Measurements from ENCODE around the gene DEDD2. TPM values are rescaled to one million over a fixed set of nuclear protein-coding genes. Genes with fewer than 3 reads are reported as not detected.
A peak's percentile ranks its signal among the peaks of the same experiment; 100 is the strongest.

Gene DEDD2
- total and polyA plus RNA-seq, 4 donors = 21.5 to 30.2 (median 25.9) TPM

GRCh38 chr19:42248270-42249148, 31.0 kb upstream of the DEDD2 start:
- 90% methylated on average over 38 of the region's 41 CpGs for WGBS (ENCODE audit: insufficient coverage)
- Histone ChIP-seq H3K27ac (ENCODE audit: low read depth, low read length) (no peak overlapping the region), H3K27me3 (ENCODE audit: control insufficient read depth, insufficient read depth, low read length) (no peaks in the 10 kb centered on the region), H3K4me1 (ENCODE audit: control insufficient read depth, insufficient read depth, low read length) (peaks cover 89% of the 10 kb centered on the region), H3K9me3 (ENCODE audit: control insufficient read depth, insufficient read depth, low read length) (no peaks in the 10 kb centered on the region), H3K36me3 (ENCODE audit: control insufficient read depth, insufficient read depth, low read length) (peaks cover 41% of the 10 kb centered on the region), H3K4me3 (ENCODE audit: low read depth, low read length) (no peak overlapping the region)
- no peak for DNase-seq (ENCODE audit: low read depth in 4 of 6, low spot score in 6 of 6)

DNA sequence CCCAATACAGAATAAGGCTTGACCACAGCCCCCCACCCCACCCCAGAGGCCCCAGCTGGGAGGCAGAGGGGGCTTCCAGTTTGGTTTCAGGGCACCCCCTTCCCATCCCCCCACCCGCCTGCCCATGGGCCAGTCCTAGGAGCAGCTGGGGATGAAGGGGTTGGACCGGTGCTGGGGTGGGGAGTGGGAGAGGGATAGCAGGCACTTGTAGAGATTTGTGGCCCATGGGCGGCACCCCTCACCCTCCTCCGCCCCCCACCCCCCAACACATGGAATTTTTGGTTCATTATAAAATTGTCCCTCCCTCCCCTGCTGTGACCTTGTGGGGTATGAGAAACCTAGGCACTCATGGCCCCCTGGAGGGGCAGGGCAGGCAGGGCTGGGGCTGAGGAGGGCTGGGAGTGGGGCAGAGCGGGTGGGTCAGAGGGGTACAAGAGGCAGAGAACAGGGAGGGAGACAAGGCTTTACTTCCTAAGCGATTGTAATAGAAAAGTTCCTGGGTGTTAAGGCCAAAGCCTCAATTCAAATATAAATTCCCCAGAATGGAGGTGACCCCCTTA, 30.2 kb upstream of the DEDD2 start:
- Histone ChIP-seq H3K27me3 (ENCODE audit: control insufficient read depth, insufficient read depth, low read length) (no peaks in the 10 kb centered on the region), H3K27ac (ENCODE audit: low read depth, low read length) (no peak overlapping the region), H3K4me3 (ENCODE audit: low read depth, low read length) (no peak overlapping the region), H3K4me1 (ENCODE audit: control insufficient read depth, insufficient read depth, low read length) (peaks cover 88% of the 10 kb centered on the region), H3K36me3 (ENCODE audit: control insufficient read depth, insufficient read depth, low read length) (peaks cover 41% of the 10 kb centered on the region), H3K9me3 (ENCODE audit: control insufficient read depth, insufficient read depth, low read length) (no peaks in the 10 kb centered on the region)
- WGBS (ENCODE audit: insufficient coverage) = no CpG with 5 or more reads among the region's 6 CpGs
- DNase-seq (ENCODE audit: low read depth in 4 of 6, low spot score in 6 of 6) = no peak

DNA sequence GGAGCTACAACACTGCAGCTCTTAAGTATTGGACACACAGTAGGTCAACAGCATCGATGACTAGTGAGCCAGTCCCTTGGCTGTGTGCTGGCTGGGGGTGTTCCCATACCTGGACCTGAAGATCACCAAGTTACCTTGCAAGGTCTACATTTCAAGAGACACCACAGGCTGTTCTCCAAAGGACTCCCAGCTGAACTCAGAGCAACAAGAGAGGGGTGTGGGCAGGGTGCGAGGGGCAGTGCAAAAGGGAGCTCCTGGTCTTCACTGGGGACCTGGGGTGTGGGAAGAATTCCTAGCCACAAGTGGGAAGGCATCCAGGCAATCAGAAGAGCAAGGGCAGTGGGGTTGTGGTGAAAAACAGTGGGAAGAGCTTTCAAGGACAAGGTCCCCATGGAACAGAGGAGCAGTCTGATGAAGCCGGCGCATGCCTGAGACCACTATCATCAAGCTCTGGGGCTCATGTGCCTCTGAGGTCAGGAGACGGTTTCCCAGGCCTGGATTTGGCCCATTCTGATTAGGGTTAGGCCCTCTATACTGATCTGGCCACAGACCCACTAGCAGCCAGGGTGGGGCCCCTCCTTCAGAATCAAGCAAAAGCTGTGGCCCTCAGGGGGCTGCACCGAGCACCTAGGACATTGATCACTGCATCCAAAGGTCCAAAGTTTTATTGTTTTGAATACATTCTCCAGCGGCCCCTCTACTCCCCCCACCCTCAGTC, 29.6 kb upstream of the DEDD2 start:
- Histone ChIP-seq H3K9me3 (ENCODE audit: control insufficient read depth, insufficient read depth, low read length) (no peaks in the 10 kb centered on the region), H3K36me3 (ENCODE audit: control insufficient read depth, insufficient read depth, low read length) (peaks cover 41% of the 10 kb centered on the region), H3K4me3 (ENCODE audit: low read depth, low read length) (no peak overlapping the region), H3K27me3 (ENCODE audit: control insufficient read depth, insufficient read depth, low read length) (no peaks in the 10 kb centered on the region), H3K4me1 (ENCODE audit: control insufficient read depth, insufficient read depth, low read length) (peaks cover 82% of the 10 kb centered on the region), H3K27ac (ENCODE audit: low read depth, low read length) (peak overlapping the region; percentile 67)
- DNase-seq (ENCODE audit: low read depth in 4 of 6, low spot score in 6 of 6) = no peak
- 88% methylated on average over 6 of the region's 7 CpGs for WGBS (ENCODE audit: insufficient coverage)

DNA sequence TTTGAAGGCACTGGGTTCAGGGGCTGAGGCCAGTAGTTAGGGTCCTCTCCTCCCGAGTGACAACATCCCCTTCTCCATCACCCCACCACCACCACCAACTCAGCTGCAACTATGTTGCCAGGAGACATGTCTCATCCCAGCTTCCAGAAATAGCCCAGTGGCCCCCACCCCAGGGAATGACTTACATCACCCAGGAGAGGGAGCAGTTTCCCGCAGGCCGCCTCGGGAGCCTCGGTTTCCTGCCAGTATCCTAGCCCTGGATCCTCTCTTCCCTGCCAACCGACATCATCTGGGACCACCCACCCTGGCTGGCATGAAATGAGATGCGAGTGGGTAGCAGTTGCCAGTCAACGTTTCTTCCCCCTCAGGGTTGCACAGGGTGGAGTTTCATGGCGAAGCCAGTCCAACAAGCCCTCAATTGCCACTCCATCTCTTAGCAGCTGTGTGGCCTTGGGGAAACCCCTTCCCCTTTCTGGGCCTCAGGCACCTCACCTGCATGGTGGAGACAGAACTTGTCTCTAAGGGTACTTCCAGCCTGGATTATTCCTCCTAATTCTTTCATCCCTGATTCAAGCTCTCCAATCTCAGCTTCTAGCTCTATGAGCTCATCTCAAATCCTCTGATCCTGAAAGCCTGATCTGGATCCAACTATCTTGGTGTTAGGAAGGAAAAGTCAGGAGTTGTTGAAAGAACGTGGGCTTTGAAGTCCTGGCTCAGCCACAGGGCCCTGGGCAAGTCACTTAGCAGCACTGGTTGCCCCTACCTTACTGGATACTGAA, 28.9 kb upstream of the DEDD2 start:
- WGBS (ENCODE audit: insufficient coverage) = 26% methylated on average over 6 of the region's 10 CpGs
- peak in 2 of 6 donors; percentile 79 to 94 for DNase-seq (ENCODE audit: low read depth in 4 of 6, low spot score in 6 of 6)
- Histone ChIP-seq H3K27ac (ENCODE audit: low read depth, low read length) (peak overlapping the region; percentile 76), H3K27me3 (ENCODE audit: control insufficient read depth, insufficient read depth, low read length) (no peaks in the 10 kb centered on the region), H3K4me1 (ENCODE audit: control insufficient read depth, insufficient read depth, low read length) (peaks cover 74% of the 10 kb centered on the region), H3K9me3 (ENCODE audit: control insufficient read depth, insufficient read depth, low read length) (no peaks in the 10 kb centered on the region), H3K4me3 (ENCODE audit: low read depth, low read length) (no peak overlapping the region), H3K36me3 (ENCODE audit: control insufficient read depth, insufficient read depth, low read length) (peaks cover 41% of the 10 kb centered on the region)

- Histone ChIP-seq H3K4me3 (ENCODE audit: low read depth, low read length) (no peak overlapping the region), H3K9me3 (ENCODE audit: control insufficient read depth, insufficient read depth, low read length) (no peaks in the 10 kb centered on the region), H3K27me3 (ENCODE audit: control insufficient read depth, insufficient read depth, low read length) (no peaks in the 10 kb centered on the region), H3K27ac (ENCODE audit: low read depth, low read length) (peak overlapping the region; percentile 20), H3K36me3 (ENCODE audit: control insufficient read depth, insufficient read depth, low read length) (peaks cover 34% of the 10 kb centered on the region), H3K4me1 (ENCODE audit: control insufficient read depth, insufficient read depth, low read length) (peaks cover 67% of the 10 kb centered on the region)
- WGBS (ENCODE audit: insufficient coverage) = 40% methylated on average over 1 of the region's 10 CpGs
- no peak for DNase-seq (ENCODE audit: low read depth in 4 of 6, low spot score in 6 of 6)
Measured at GRCh38 chr19:42245231-42245630, 27.8 kb upstream of the DEDD2 start.

- H3K4me1 ChIP-seq (ENCODE audit: control insufficient read depth, insufficient read depth, low read length) = peaks cover 68% of the 10 kb centered on the region
- WGBS (ENCODE audit: insufficient coverage) = 2% methylated on average over 43 of the region's 45 CpGs
- H3K27ac ChIP-seq (ENCODE audit: low read depth, low read length) = peak overlapping the region; percentile 96
Measured at GRCh38 chr19:42244347-42245220, 27.1 kb upstream of the DEDD2 start.

DNA sequence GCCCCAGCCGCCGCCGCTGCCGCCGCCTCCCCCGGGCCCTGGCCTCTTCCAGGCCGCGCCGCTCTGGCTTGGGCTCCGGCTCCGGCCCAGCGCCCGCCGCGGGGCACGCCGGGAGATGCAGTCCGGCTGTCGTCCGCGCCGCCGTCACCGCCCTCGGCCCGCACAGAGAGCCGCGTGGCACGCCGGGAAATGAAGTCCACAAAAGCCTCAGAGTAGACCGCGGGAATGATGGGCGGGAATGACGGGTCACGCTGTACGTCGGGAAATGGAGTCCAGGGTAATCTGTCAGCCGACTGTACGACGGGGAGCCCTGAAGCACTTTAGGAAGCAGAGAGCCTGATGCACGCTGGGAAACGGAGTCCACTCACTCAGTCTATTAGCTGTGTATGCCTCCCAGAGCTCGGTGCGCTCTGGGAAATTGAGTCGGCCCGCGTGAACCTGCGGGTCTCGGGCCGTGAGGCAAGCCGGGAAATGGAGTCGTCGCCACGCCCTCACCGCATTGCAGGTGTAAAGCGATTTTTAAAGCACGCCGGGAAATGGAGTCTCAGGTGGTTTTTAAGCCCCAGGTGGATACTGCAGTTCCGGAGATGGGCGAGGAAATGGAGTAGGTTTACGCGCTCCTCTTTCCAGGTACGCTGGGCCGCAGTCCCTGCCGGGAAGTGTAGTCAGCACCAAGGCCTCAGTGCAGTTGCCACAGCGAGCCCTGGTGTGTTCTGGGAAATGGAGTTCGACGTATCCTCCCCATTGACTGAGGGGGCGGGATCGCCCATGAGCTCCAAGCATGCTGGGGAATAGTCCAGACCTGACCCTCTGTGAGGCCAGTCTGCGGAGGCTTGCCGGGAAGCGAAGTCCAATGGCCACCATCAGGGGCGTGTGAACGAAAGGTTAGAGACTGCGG, 25.3 kb upstream of the DEDD2 start, which contains the start of gene GSK3A:
GSK3A (minus strand) TSS at position 91 of the 898 bp plus-strand sequence. CDS start 137 bp downstream, outside the sequence.
- WGBS (ENCODE audit: insufficient coverage) = under 1% methylated on average over 76 of the region's 76 CpGs
- Histone ChIP-seq H3K4me3 (ENCODE audit: low read depth, low read length) (peak within 1 kb of the TSS; percentile 85), H3K4me1 (ENCODE audit: control insufficient read depth, insufficient read depth, low read length) (peaks cover 55% of the 10 kb centered on the region)

More at GRCh38 chr19:42244347-42245220, 27.1 kb upstream of the DEDD2 start:
- Histone ChIP-seq H3K9me3 (ENCODE audit: control insufficient read depth, insufficient read depth, low read length) (no peaks in the 10 kb centered on the region), H3K4me3 (ENCODE audit: low read depth, low read length) (peak overlapping the region; percentile 85), H3K27me3 (ENCODE audit: control insufficient read depth, insufficient read depth, low read length) (no peaks in the 10 kb centered on the region), H3K36me3 (ENCODE audit: control insufficient read depth, insufficient read depth, low read length) (peaks cover 36% of the 10 kb centered on the region)
- peak in 4 of 6 donors; percentile 77 to 98 (median 95) for DNase-seq (ENCODE audit: low read depth in 4 of 6, low spot score in 6 of 6)

GRCh38 chr19:42242069-42242511, 24.6 kb upstream of the DEDD2 start:
- Histone ChIP-seq H3K27me3 (ENCODE audit: control insufficient read depth, insufficient read depth, low read length) (no peaks in the 10 kb centered on the region), H3K36me3 (ENCODE audit: control insufficient read depth, insufficient read depth, low read length) (peaks cover 30% of the 10 kb centered on the region), H3K9me3 (ENCODE audit: control insufficient read depth, insufficient read depth, low read length) (no peaks in the 10 kb centered on the region), H3K4me1 (ENCODE audit: control insufficient read depth, insufficient read depth, low read length) (peaks cover 51% of the 10 kb centered on the region), H3K27ac (ENCODE audit: low read depth, low read length) (peak overlapping the region; percentile 33), H3K4me3 (ENCODE audit: low read depth, low read length) (peak overlapping the region; percentile 61)
- DNase-seq (ENCODE audit: low read depth in 4 of 6, low spot score in 6 of 6) = peak in 1 of 6 donors; percentile 13
- under 1% methylated on average over 49 of the region's 49 CpGs for WGBS (ENCODE audit: insufficient coverage)

More for the DNA sequence above, 25.3 kb upstream of the DEDD2 start, which contains the start of gene GSK3A:
- Histone ChIP-seq H3K36me3 (ENCODE audit: control insufficient read depth, insufficient read depth, low read length) (peaks cover 31% of the 10 kb centered on the region), H3K9me3 (ENCODE audit: control insufficient read depth, insufficient read depth, low read length) (no peaks in the 10 kb centered on the region), H3K27me3 (ENCODE audit: control insufficient read depth, insufficient read depth, low read length) (no peaks in the 10 kb centered on the region), H3K27ac (ENCODE audit: low read depth, low read length) (peak within 1 kb of the TSS; percentile 96)
- DNase-seq (ENCODE audit: low read depth in 4 of 6, low spot score in 6 of 6) = peak; percentile 98 to 100 (median 99)

Data from spinal cord (tissue), 10 donors.